GM23338 (cell line): ENCODE results near the gene CLEC2B. TPM values are rescaled to one million over a fixed set of nuclear protein-coding genes. Genes with fewer than 3 reads are reported as not detected.

Source experiments
- polyA plus RNA-seq: library from polyadenylated mRNA; unstranded; fragments of >200 nt; fragmentation: Nextera tagmentation; extraction: Ambion mirVana; gene quantifications from 2 replicates; pipeline ENCODE4 v1.2.1, GENCODE V29; 2016
- total RNA-seq: library from RNA; depleted of rRNA; stranded (reverse); fragments of >200 nt; shearing (Covaris generic); gene quantifications from 2 replicates; pipeline ENCODE4 v1.2.3, GENCODE V29; 2014; rRNA removed

The CLEC2B gene
- total and polyA plus RNA-seq, 2 experiments from 2014 or later, result not detected

Other genes starting within 250 kb of the CLEC2B start
- gene CLEC2D, start 199.6 kb downstream of the CLEC2B start, total RNA-seq, result 3.8 and 7.1 TPM in 2 replicates
- 4.6 and 6.9 TPM in 2 replicates for gene CLEC2D, start 199.6 kb downstream of the CLEC2B start, polyA plus RNA-seq
- gene CLECL1, start 136.3 kb downstream of the CLEC2B start, total RNA-seq, result not detected in 2 replicates
- not detected in 2 replicates for gene CLECL1, start 136.3 kb downstream of the CLEC2B start, polyA plus RNA-seq
- gene CD69, start 108.5 kb downstream of the CLEC2B start, total RNA-seq, result not detected in 2 replicates
- 0.12 TPM in 1 of 2 replicates, not detected in the other for gene CD69, start 108.5 kb downstream of the CLEC2B start, polyA plus RNA-seq
- not detected in 2 replicates for gene KLRF1, start 41.9 kb downstream of the CLEC2B start, total RNA-seq
- 0.50 TPM in 1 of 2 replicates, not detected in the other for gene KLRF1, start 41.9 kb downstream of the CLEC2B start, polyA plus RNA-seq
- not detected in 2 replicates for gene KLRF2, start 12.1 kb upstream of the CLEC2B start, total RNA-seq
- not detected in 2 replicates for gene KLRF2, start 12.1 kb upstream of the CLEC2B start, polyA plus RNA-seq
- gene CLEC2A, start 63.0 kb upstream of the CLEC2B start, total RNA-seq, result not detected in 2 replicates
- not detected in 2 replicates for gene CLEC2A, start 63.0 kb upstream of the CLEC2B start, polyA plus RNA-seq
- not detected in 2 replicates for gene CLEC12A, start 102.1 kb upstream of the CLEC2B start, total RNA-seq
- not detected in 2 replicates for gene CLEC12A, start 102.1 kb upstream of the CLEC2B start, polyA plus RNA-seq
- not detected in 2 replicates for gene CLEC1B, start 129.8 kb upstream of the CLEC2B start, total RNA-seq
- not detected in 2 replicates for gene CLEC1B, start 129.8 kb upstream of the CLEC2B start, polyA plus RNA-seq
- not detected in 2 replicates for gene CLEC12B, start 141.3 kb upstream of the CLEC2B start, total RNA-seq
- not detected in 2 replicates for gene CLEC12B, start 141.3 kb upstream of the CLEC2B start, polyA plus RNA-seq
- not detected in 2 replicates for gene CLEC9A, start 161.3 kb upstream of the CLEC2B start, total RNA-seq
- gene CLEC9A, start 161.3 kb upstream of the CLEC2B start, polyA plus RNA-seq, result not detected in 2 replicates
- 1.1 TPM in 1 of 2 replicates, not detected in the other for gene CLEC1A, start 229.6 kb upstream of the CLEC2B start, total RNA-seq
- gene CLEC1A, start 229.6 kb upstream of the CLEC2B start, polyA plus RNA-seq, result 0.07 TPM in 1 of 2 replicates, not detected in the other